Activated CD4-positive, alpha-beta T cell treated with anti-CD3 and anti-CD28 coated beads, Interleukin-2, amount 50 U/mL, for 24 hours (primary cell): ENCODE data around the gene CFAP70.
"Not testable (repeated sequence)": the region's sequence is repeated elsewhere in the genome, so short reads cannot be mapped to it uniquely, and the experiment has no call there.

Experiments
- DNase-seq, 2 donors: peaks; one replicate each; pipeline ENCODE4 v3.0.0-alpha.2; 2020; ENCODE audit warnings: low read depth in 1 of 2, low spot score in 1 of 2

Gene CFAP70

DNA sequence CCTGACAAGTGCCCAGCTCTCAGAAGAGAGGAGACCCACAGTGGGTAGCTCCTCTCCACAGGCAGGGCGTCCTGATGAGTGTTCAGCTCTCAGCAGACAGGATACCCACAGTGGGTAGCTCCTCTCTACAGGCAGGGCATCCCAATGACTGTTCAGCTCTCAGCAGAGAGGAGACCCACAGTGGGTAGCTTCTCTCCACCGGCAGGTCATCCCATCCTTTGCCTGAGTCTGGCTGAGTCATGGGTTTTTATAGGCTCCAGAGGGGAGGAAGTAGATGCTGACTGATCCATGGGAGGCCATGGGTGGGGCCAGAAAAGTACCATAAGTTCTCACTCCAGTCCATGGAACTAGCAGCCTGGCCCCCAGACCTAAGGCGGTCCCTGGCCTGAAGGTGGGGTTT lies 18.5 kb downstream of the CFAP70 start:
- no peak for DNase-seq

DNA sequence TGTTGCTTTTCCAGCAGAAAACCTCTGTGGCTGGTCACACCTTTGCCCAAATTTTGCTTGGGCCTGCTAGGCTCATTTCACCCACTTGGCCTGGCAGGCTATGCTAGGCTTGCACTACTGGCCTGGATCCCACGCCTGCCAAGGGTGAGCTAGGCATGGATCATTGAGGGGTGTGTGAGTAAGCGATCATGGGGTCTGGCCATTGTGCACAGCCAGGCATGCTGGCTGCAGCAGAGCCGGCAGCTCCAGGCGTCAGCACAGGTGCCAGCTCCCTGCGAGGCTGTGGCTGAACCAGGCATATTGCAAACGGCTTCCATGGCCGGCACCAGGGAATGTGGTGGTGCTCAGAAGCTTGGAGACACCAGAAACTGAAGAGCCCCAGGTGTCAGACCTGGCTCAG lies 19.2 kb downstream of the CFAP70 start:
- DNase-seq = no peak

DNA sequence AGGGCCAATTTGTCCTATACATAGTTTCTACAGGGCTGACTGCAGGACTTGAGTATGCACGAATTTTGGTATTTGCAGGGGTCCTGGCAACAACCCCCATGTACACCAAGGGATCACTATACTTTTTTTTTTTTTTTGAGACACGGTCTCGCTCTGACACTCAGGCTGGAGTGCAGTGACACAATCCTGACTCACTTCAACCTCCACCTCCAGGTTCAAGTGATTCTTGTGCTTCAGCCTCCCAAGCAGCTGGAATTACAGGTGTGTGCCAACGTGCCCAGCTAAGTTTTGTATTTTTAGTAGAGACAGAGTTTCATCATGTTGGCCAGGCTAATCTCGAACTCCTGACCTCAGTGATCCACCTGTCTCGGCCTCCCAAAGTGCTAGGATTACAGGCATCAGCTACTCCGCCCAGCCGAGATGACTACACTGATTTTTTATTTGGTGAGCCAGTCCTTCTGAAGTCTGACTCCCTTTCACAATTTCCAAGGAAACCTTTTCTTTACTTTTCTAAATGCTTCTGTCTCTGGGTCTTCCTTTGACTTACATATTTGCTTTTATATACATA lies 19.8 kb downstream of the CFAP70 start:
- DNase-seq = no peak

DNA sequence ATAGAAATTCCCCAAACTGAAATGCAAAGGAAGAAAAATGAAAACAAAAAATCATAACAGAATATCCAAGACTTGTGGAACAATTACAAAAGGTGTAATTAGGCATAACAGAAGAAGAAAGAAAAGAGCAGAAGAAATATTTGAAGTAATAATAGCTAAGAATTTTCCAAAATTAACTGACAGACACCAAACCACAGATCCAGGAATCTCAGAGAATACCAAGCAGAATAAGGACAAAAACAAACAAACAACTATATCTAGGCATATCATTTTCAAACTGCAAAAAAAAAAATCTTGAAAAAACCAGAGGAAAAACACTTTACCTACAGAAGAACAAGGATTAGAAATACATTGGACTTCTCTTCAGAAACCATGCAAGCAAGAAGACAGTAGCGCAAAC lies 25.5 kb downstream of the CFAP70 start:
- DNase-seq = no peak

DNA sequence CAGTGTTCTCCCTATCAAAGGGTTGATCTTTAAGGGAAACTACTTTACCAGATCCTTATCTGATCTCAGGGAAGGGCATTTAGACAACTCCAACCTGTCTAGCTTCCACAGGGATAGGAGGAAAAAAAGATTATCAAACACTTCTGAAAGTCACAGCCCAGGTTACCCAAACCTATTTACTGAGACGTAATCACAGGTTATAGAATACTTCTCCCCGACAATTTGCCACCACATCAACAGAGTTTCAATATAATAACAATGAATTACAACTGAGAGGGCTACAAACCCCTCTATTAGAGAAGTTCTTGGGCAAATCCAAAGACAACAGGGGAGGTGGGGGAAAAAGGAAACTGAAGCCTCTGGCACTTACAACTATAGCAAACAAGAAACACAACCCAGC lies 26.3 kb downstream of the CFAP70 start:
- no peak for DNase-seq

DNA sequence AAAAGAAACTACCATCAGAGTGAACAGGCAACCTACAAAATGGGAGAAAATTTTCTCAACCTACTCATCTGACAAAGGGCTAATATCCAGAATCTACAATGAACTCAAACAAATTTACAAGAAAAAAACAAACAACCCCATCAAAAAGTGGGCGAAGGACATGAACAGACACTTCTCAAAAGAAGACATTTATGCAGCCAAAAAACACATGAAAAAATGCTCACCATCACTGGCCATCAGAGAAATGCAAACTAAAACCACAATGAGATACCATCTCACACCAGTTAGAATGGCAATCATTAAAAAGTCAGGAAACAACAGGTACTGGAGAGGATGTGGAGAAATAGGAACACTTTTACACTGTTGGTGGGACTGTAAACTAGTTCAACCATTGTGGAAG lies 30.1 kb downstream of the CFAP70 start:
- not testable (repeated sequence) for DNase-seq

DNA sequence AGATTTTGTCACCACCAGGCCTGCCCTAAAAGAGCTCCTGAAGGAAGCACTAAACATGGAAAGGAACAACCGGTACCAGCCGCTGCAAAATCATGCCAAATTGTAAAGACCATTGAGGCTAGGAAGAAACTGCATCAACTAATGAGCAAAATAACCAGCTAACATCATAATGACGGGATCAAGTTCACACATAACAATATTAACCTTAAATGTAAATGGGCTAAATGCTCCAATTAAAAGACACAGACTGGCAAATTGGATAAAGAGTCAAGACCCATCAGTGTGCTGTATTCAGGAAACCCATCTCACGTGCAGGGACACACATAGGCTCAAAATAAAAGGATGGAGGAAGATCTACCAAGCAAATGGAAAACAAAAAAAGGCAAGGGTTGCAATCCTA lies 33.4 kb downstream of the CFAP70 start:
- DNase-seq = not testable (repeated sequence)

DNA sequence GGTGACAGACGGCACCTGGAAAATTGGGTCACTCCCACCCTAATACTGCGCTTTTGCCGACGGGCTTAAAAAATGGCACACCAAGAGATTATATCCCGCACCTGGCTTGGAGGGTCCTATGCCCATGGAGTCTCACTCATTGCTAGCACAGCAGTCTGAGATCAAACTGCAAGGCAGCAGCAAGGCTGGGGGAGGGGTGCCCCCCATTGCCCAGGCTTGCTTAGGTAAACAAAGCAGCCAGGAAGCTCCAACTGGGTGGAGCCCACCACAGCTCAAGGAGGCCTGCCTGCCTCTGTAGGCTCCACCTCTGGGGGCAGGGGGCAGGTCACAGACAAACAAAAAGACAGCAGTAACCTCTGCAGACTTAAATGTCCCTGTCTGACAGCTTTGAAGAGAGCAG lies 35.1 kb downstream of the CFAP70 start:
- DNase-seq = not testable (repeated sequence)

DNA sequence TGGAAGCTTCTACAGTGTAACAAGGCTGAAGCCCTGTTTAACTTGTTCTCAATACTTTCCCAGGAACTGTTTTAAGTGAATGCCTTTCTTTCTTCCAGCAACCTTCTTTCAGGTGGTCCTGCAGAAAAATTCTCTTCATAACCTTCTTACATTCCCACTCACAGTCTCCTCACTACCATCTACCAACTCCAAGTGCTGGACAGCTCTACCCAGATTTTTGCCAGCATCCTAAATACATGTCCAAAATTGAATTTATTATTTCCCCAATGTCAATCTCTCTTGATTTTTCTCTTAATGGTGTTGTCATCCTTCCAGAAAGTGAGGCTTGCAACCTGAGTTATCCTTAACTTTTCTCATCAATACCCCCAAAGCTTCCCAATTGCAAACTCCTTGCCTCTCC lies 48.2 kb downstream of the CFAP70 start:
- no peak for DNase-seq

DNA sequence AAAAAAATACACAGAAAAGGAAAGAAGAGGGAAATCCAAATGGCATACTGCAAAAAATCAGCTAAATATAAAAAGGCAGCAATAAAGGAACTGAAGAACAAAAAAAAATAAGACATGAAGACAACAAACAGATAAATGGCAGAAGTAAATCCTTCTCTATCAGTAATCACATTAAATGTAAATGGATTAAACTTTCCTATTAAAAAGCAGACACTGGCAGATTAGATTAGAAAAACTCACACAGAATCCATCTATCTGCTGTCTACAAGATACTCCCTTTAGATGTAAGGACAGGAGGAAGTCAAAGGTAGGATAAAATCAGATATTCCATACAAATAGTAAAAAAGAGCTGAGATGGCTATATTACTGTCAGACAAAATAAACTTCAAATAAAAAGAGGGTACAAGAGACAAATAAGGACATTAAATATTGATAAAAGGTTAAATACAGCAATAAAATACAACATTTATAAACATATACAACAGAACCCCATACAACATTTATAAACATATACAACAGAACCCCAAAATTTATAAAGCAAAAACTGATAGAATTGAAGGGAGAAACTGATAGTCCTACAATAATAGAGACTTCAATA lies 51.4 kb downstream of the CFAP70 start:
- no peak for DNase-seq

DNA sequence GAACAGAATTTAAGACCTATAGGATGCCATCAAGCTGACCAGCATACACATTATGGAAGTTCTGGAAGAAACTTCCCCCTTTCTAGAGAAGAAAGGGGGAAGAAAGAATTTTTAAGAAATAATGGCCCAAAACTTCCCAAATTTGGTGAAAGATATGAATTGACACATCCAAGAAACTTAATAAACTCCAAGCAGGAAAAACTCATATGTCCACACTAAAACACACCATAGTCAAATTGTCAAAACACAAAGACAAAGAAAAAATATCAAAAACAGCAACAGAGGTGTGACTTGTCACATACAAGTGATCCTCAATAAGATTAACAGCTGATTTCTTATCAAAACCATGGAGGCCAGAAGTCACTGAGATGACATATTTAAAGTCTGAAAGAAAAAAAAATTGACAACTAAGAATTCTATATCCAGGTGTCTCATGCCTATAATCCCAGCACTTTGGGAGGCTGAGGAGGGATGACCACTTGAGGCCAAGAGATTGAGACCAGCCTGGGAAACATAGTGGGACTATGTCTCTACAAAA lies 52.4 kb downstream of the CFAP70 start:
- DNase-seq = no peak

DNA sequence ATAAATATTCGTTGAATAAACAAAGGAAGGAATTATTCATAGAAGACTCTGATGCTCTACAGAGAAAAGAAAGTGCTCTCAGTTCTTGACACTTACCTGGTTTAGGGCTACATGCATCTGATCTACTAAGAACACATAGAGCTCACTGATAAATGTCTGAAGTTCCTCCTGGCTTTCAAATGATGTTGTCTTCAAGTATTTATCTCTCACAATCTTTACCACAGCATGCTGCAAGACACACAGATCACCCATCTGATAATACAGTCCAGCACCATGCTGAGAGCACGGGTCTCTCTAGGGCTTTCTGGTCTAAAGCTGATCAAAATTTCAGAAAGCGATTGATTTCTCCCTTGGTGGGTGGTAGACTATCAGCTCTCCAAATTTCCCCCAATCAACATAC lies 61.7 kb downstream of the CFAP70 start:
- no peak for DNase-seq

DNA sequence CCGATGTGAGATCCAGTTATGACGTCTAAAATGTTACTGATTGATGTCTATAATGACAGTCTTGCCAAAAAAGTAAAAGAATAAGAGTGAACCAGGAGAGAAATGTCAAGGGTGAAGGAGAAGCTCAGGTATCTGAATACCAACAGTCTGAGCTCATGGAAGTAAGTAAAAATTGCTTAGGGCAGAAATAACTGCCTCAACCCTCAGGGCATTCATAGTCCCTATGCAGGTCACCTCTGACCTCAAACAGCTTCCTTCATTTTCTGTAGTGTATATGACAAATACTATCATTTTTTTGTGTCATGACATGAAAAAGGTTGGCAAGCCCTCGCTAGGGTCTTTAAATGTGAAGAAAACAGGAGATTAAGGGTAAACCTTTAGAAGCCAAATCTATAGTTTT lies 65.2 kb downstream of the CFAP70 start:
- DNase-seq = no peak

DNA sequence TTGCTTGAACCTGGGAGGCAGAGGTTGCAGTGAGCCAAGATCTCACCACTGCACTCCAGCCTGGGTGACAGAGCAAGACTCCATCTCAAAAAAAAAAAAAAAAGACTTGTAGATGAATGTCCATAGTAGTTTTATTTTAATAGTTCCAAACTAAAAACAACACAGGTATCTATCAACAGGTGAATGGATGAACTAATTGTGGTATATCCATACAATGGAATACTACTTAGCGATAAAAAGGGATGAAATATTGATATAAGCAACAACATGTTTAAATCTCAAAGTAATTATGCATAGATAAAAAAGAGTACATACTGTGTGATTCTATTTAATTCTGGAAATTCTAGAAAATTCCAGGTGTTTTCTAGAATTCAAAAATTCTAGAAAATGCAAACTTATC lies 68.7 kb downstream of the CFAP70 start:
- no peak for DNase-seq

DNA sequence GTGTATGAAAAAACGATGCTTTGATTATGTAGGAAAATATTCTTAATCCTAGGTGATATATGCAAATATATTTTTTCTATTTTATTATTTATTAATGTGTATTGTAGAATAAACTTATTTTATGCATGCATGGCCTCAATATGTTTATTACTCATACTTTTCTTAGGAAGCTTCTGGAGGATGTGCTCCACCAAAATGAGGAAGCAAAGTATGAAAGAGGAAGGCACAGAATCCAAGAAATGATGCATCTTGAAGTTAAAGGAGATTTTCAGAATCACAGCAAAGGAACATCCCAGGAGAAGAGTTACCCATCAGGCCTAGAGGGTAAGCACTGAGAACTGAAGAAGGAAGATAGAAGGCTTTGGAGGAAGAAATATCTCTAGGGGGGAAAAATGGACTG lies 71.2 kb downstream of the CFAP70 start:
- DNase-seq = no peak

DNA sequence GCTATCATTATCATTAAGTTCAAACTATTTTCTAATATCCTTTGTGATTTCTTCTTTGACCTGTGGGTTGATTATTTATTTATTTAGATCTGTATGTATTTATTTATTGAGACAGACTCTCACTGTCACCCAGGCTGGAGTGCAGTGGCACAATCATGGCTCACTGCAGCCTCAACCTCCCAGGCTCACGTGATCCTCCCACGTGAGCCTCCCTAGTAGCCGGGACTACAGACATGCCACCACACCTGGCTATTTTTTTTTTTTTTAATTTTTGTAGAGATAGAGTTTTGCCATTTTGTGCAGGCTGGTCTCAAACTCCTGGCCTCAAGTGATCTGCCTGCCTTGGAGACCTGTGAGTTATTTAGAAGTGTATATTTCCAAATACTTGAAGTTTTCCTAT lies 77.6 kb downstream of the CFAP70 start:
- DNase-seq = no peak

DNA sequence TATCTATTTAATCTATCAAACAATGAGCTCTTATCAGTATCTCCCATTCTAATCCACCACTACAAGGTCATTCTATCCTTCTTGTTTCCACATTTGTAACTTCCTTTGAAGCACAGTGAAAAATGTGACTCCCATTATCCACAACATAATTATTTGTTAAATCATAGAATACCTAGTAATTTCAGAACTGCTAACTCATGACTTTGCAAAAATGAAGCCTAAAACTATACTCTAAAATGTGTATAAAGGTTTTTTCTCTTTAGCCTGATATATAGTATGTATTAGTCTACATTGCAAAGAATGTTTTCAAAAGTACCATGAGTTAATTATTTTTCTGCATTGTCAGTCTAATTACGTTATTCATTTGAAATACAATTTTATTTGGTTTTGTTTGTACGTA lies 94.2 kb downstream of the CFAP70 start:
- no peak for DNase-seq

DNA sequence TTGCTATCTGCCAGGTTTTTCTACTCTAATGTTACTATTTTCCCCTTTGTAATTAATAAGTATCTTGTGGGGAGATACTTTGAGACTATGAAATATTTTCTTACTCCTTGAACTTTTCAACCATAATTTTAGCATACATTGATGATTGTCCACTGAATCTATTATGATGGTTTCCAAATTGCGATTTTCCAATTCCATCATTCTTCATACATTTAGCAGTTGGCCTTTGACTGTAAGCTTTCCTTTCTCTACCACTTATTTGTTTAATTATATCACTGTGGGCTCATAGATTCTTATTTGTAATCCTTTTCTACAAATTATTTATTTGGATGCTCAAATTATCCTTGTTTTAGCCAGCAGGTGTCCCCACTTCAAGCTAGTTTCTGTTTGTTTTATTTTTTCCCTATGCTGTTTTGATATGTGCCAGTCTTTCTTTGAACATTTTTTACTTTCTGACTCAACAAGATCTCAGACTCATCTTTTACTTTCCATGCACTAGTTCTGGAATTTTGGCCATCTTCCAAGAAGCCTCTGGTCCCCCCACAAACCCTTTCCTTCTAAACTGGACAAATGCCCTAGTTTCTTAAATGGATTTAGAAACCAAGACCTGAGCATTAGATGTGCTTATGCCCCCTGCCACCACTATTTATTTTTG lies 94.8 kb downstream of the CFAP70 start:
- no peak for DNase-seq

DNA sequence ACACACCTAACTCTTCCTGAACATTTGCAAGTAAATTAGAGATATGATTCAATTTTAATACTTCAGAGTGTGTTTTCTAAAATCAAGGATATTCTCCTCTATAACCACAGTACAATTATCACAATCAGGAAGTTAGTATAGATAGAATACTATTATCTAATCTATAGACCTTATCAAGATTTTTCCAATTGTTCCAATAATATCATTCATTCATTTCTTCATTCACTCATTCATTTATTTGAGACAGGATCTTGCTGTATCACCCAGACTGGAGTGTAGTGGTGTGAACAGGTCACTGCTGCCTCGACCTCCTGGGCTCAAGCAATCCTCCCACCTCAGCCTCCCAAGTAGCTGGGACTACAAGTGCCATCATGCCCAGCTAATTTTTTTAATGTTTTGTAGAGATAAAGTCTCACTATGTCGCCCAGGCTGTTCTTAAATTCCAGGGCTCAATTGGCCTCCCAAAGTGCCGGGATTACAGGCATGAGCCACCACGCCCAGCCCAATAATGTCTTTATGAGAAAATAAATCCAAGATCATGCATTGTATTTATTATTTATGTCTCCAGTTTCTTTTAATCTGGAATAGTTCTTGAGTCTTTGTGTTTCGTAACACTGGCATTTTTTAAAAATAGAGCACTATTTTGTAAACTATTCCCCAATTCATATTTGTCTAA lies 95.6 kb downstream of the CFAP70 start:
- DNase-seq = no peak

DNA sequence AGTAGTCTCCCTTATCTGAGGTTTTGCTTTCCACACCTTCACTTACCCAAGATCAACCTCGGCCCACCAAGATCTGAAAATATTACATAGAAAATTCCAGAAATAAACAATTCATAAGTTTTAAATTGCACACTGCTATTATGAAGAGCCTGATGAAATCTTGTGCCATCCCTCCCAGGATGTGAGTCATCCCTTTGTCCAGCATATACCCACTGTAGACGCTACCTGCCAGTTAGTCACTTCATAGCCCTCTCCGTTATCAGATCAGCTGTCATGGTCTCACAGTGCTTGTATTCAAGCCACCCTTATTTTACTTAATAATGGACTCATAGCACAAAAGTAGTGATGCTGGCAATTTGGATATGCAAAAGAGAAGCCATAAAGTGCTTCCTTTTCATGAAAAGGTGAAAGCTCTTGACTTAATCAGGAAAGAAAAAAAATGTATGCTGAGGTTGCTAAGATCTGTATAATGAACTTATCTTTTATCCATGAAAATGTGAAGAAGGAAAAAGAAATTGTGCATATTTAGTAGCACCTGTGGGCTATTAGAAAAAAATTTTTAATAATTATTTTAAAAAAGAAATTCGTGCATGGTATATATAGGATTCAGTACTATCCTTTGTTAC lies 96.4 kb downstream of the CFAP70 start:
- no peak for DNase-seq

DNA sequence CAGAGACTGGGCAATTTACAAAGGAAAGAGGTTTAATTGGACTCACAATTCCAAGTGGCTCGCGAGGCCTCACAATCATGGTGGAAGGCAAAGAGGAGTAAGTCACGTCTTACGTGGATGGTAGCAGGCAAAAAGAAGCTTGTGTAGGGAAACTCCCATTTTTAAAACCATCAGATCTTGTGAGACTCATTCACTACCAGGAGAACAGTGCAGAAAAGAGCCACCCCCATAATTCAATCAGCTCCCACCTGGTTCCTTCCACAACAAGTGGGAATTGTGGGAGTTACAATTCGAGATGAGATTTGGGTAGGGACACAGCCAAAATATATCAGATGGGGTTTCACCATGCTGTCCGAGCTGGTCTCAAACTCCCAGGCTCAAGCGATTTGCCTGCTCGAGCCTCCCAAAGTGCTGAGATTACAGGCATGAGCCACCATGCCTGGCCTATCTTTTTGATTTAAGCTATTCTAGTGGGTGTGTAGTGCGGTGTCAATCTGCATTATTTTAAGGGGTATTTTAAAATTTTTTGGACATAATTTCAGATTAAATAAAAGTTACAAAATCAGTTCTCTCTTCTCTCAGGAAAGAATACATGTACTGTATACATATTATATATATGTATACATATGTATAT lies 97.2 kb downstream of the CFAP70 start:
- no peak for DNase-seq
